OCI-LY3 (cell line): ENCODE measurements around the gene KCNMA1.

ENCODE experiments used
- CTCF ChIP-seq: fragments of 200-600, 300-600 bp; sonication (generic); IDR thresholded peaks from 2 replicates; pipeline ENCODE4 v1.5.1; 2014; ENCODE audit warnings: antibody characterized with exemption, low read length, low read depth
- EZH2phosphoT487 ChIP-seq: fragments of 200-600 bp; shearing (Covaris generic); IDR thresholded peaks from 2 replicates; pipeline ENCODE4 v1.6.1; 2018; ENCODE audit warnings: antibody characterized with exemption, mixed run types, low read depth

DNA sequence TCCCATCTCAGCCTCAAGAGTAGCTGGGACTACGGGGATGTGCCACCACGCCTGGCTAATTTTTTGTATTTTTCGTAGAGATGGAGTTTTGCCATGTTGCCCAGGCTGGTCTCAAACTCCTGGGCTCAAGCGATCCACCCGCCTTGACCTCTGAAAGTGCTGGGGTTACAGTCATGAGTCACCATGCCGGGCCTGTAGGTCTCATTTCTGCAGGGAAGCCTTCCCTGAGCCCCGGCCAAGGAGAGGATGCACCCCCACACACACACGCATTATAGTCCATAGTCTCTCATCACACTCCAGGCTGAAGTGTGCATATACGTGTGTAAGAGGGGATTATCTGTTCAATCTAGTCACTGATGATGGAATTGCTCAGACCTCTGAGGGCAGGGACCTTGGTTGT, 29.3 kb downstream of the KCNMA1 start:
- no peak for TF ChIP-seq CTCF
- no peak for TF ChIP-seq EZH2phosphoT487
